Ishikawa (cell line): Measurements from ENCODE around the gene RPL7L1.

Experiments used
- CEBPB ChIP-seq: IDR thresholded peaks from 2 replicates; pipeline ENCODE4 v1.6.1; 2012
- CREB1 ChIP-seq: IDR thresholded peaks from 2 replicates; pipeline ENCODE4 v1.6.1; 2012; ENCODE audit warnings: low read depth
- EGR1 ChIP-seq: IDR thresholded peaks from 2 replicates; pipeline ENCODE4 v1.6.1; 2012
- EP300 ChIP-seq: IDR thresholded peaks from 2 replicates; pipeline ENCODE4 v1.6.1; 2012; ENCODE audit warnings: borderline replicate concordance
- REST ChIP-seq: IDR thresholded peaks from 2 replicates; pipeline ENCODE4 v1.6.1; 2012; ENCODE audit warnings: low read depth, mild to moderate bottlenecking
- TCF12 ChIP-seq: IDR thresholded peaks from 2 replicates; pipeline ENCODE4 v1.6.1; 2012; ENCODE audit warnings: low read depth
- YY1 ChIP-seq: IDR thresholded peaks from 2 replicates; pipeline ENCODE4 v1.6.1; 2012; ENCODE audit warnings: low read depth
- ZBTB7A ChIP-seq: IDR thresholded peaks from 2 replicates; pipeline ENCODE4 v1.6.1; 2012; ENCODE audit warnings: low read depth

- no peak for TF ChIP-seq ZBTB7A
- TF ChIP-seq TCF12 = no peak
- TF ChIP-seq CREB1 = no peak
- TF ChIP-seq REST = no peak
- TF ChIP-seq EP300 = no peak
- no peak for TF ChIP-seq CEBPB
- no peak for TF ChIP-seq YY1
- no peak for TF ChIP-seq EGR1
Observed at GRCh38 chr6:42916288-42916687, 36.9 kb downstream of the RPL7L1 start.
